A673 (cell line): Measurements from ENCODE around the gene YEATS2. TPM values are rescaled to one million over a fixed set of nuclear protein-coding genes. Genes with fewer than 3 reads are reported as not detected.

ENCODE experiments used
- BruUV-seq: library from RNA; stranded (reverse); fragments of 400-500 nt; replicated peaks from 2 replicates; lab custom pipeline; 2021; lab: Mats Ljungman, UMichigan
- CTCF ChIA-PET: fragments of 300-600 bp; sonication (Branson Sonifier 250); formaldehyde crosslinking; loops from one replicate; lab custom pipeline; 2022; ENCODE audit warnings: antibody characterized with exemption; lab: Charles Lee
- POLR2A ChIA-PET: fragments of 300-600 bp; sonication (Branson Sonifier 250); formaldehyde crosslinking; loops from one replicate; lab custom pipeline; 2022; ENCODE audit warnings: antibody characterized with exemption; ENCODE audit not compliant: low non-redundant PET; lab: Charles Lee
- DNase-seq: peaks from one replicate; pipeline ENCODE4 v3.0.0-alpha.2; 2015; ENCODE audit warnings: low spot score
- H3K27ac ChIP-seq: fragments of 200-600 bp; sonication (generic); 2 replicates; pipeline ENCODE4 v1.5.1; 2016; ENCODE audit warnings: mixed run types, low read depth, mild to moderate bottlenecking, mixed read lengths, antibody characterized with exemption, low read length; ENCODE audit not compliant: poor library complexity, severe bottlenecking
- H3K27me3 ChIP-seq: fragments of 200-600 bp; sonication (generic); replicated peaks from 2 replicates; pipeline ENCODE4 v1.6.1; 2017; ENCODE audit warnings: mixed run types, low read depth, mild to moderate bottlenecking, mixed read lengths, antibody characterized with exemption, low read length; ENCODE audit not compliant: insufficient read depth, poor library complexity
- H3K36me3 ChIP-seq: fragments of 200-600 bp; sonication (generic); 2 replicates; pipeline ENCODE4 v1.6.1; 2016; ENCODE audit warnings: mixed run types, mild to moderate bottlenecking, mixed read lengths, antibody characterized with exemption, low read length; ENCODE audit not compliant: insufficient read depth, poor library complexity, severe bottlenecking
- H3K4me1 ChIP-seq: fragments of 200-600 bp; sonication (generic); 2 replicates; pipeline ENCODE4 v1.6.1; 2017; ENCODE audit warnings: mixed run types, mild to moderate bottlenecking, mixed read lengths, antibody characterized with exemption, low read length; ENCODE audit not compliant: insufficient read depth, poor library complexity, severe bottlenecking
- H3K4me3 ChIP-seq: fragments of 200-600 bp; sonication (generic); 2 replicates; pipeline ENCODE4 v1.5.1; 2016; ENCODE audit warnings: low read depth, mixed run types, mild to moderate bottlenecking, mixed read lengths, low read length; ENCODE audit not compliant: poor library complexity, severe bottlenecking
- H3K9me3 ChIP-seq: fragments of 200-600 bp; sonication (generic); 2 replicates; pipeline ENCODE4 v1.6.1; 2016; ENCODE audit warnings: mixed run types, low read depth, mild to moderate bottlenecking, mixed read lengths, antibody characterized with exemption, low read length; ENCODE audit not compliant: poor library complexity, severe bottlenecking
- EZH2 ChIP-seq: fragments of 200-600 bp; sonication (generic); IDR thresholded peaks from 2 replicates; pipeline ENCODE4 v1.6.1; 2017; ENCODE audit warnings: borderline replicate concordance, low read depth, mild to moderate bottlenecking, mixed read lengths, antibody characterized with exemption, low read length; ENCODE audit not compliant: poor library complexity, severe bottlenecking
- intact Hi-C: fragments of 100-400 bp; cut with micrococcal nuclease; formaldehyde crosslinking; loops from one replicate; pipeline ENCODE4 v1.10.0; 2022; ENCODE audit not compliant: unreplicated experiment
- total RNA-seq: library from RNA; stranded (reverse); gene quantifications from 2 replicates; pipeline ENCODE4 v1.2.3, GENCODE V29; 2021
- TF ChIP-seq, protein P1 (sequence below): fragments of 300-800, 200-600 bp; sonication (generic); conservative IDR thresholded peaks from 2 replicates; pipeline ENCODE4 v1.5.1; 2017; ENCODE audit warnings: low read depth, mild to moderate bottlenecking, antibody characterized with exemption, low read length, moderate library complexity, mixed read lengths

Gene YEATS2
- total RNA-seq, 1 experiment from 2014 or later: 40.7 TPM

DNA sequence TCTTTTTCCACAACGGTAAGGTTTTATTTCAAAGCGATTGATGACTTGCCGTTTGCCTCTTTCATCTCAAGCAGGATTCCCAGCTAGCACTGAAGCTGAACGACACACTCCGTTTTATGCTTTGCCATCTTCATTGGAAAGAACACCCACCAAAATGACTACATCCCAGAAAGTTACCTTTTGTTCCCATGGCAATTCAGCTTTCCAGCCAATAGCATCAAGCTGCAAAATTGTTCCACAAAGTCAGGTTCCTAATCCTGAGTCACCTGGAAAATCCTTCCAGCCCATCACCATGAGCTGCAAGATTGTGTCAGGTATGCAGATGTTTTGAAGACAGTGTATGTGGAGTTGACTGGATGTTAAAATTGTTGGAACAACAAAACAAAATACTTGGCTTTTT, 56.5 kb downstream of the YEATS2 start:
- Histone ChIP-seq H3K27ac (no peak overlapping the region), H3K4me1 (no peaks in the 10 kb centered on the region), H3K36me3 (peaks cover 76% of the 10 kb centered on the region), H3K27me3 (no peaks in the 10 kb centered on the region), H3K4me3 (no peak overlapping the region), H3K9me3 (no peaks in the 10 kb centered on the region)
- POLR2A ChIA-PET: no interaction called here
- no peak for DNase-seq
- TF ChIP-seq, protein P1, sequence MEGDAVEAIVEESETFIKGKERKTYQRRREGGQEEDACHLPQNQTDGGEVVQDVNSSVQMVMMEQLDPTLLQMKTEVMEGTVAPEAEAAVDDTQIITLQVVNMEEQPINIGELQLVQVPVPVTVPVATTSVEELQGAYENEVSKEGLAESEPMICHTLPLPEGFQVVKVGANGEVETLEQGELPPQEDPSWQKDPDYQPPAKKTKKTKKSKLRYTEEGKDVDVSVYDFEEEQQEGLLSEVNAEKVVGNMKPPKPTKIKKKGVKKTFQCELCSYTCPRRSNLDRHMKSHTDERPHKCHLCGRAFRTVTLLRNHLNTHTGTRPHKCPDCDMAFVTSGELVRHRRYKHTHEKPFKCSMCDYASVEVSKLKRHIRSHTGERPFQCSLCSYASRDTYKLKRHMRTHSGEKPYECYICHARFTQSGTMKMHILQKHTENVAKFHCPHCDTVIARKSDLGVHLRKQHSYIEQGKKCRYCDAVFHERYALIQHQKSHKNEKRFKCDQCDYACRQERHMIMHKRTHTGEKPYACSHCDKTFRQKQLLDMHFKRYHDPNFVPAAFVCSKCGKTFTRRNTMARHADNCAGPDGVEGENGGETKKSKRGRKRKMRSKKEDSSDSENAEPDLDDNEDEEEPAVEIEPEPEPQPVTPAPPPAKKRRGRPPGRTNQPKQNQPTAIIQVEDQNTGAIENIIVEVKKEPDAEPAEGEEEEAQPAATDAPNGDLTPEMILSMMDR: no peak
- no peak for TF ChIP-seq EZH2
- intact Hi-C loops: no loop called here
- CTCF ChIA-PET: no interaction called here
- BruUV-seq: no TSS peak

DNA sequence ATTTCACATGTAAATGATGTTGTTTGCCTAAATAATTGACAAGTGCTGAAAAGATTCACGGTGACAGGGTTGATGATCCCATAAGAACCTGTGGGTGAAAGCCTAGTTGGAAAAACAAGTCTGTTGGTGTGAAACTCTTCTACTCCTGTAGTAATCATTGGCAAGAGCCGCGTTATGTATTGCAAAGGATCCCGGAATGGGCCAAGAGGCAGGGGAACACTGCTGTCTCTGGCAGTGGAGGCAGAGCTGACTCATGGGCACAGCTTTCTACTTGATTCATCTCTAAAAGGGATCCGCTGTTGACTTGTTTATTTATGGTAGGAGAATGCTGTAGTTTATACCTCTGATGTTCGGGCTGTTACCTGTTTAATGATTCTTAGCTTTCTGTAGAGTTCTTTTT, 64.7 kb downstream of the YEATS2 start:
- intact Hi-C loops: loop anchor here (10.0 kb wide), 1 partner anchor 638 kb away; no protein-coding TSS in a partner anchor
- H3K4me3 ChIP-seq: no peak overlapping the region
- TF ChIP-seq, protein P1: no peak
- no peaks in the 10 kb centered on the region for H3K27me3 ChIP-seq
- ChIA-PET CTCF (no interaction called here), POLR2A (no interaction called here)
- BruUV-seq: no TSS peak
- H3K27ac ChIP-seq: no peak overlapping the region
- H3K9me3 ChIP-seq: no peaks in the 10 kb centered on the region
- no peaks in the 10 kb centered on the region for H3K4me1 ChIP-seq
- no peak for DNase-seq
- peaks cover 46% of the 10 kb centered on the region for H3K36me3 ChIP-seq

DNA sequence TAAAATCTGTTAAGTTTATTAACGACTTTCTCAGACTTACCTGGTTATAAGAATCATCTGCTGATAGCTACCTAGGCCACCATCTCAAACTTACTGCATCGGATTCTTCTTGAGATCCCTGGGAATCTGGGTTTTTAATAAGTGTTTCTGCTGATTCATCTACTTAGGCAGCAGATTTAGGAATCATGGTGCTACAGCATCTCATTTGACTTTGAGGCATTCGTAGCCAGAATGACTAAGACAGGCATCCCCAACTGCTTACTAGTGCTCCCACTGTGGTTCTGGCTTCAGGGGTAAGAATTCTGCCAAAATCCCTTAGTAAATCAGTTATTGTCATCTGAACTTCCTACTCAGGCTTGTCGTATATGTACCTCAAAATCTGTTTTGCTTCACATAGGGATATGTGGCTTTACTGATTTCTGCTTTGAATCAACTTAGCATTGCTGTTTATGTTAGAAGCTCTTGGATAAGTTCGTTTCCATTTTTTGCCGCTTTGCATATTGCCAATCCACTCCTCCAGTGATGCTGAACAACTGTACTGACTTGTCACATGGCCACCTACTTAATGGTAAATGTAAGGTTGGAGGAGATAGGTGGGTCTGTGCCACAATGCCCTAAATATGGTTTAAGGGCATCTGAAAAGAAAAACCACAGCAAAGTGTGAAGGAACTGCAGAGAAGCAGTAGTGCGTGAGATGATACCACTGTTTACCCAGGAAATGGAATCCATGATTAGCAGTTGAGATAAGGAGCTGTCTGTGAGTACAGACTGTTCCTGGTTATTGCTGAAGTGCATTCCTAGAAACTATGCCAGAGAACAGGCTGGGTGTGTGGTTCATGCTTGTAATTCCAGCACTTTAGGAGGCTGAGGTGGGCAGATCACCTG, 67.5 kb downstream of the YEATS2 start:
- Histone ChIP-seq H3K4me1 (no peaks in the 10 kb centered on the region), H3K27ac (no peak overlapping the region), H3K9me3 (no peaks in the 10 kb centered on the region), H3K27me3 (no peaks in the 10 kb centered on the region), H3K36me3 (peaks cover 40% of the 10 kb centered on the region), H3K4me3 (no peak overlapping the region)
- POLR2A ChIA-PET: no interaction called here
- intact Hi-C loops: loop anchor here (10.0 kb wide), 1 partner anchor 640 kb away; no protein-coding TSS in a partner anchor
- DNase-seq: no peak
- no peak for TF ChIP-seq EZH2
- BruUV-seq: no TSS peak
- CTCF ChIA-PET: interaction anchor here (0.8 kb wide), 1 partner anchor 263 kb away, joined by 4 read pairs; no protein-coding TSS in a partner anchor
